ENCODE results near the gene SLC35G1.

Gene SLC35G1

DNA sequence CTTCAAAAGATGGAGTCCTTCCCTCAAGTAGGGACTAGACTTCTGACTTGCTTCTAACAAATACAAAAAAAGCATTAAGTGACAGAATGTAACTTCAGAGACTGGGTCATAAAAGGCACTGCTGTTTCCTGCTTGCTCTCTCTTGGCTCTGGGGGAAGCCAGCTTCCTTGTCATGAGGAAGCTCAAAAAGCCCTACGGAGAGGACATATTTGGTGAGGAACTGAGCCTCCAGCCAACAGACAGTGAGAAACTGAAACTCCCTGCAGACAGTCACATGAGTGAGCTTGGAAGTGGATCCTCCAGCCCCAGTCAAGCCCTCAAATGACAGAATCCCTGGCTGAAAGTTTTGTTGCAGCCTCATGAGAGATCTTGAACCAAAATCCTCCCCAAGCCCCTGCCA, 26.3 kb upstream of the SLC35G1 start:
- in situ Hi-C loops (cut with MboI; ENCODE audit: low pct_unique_long_range_greater_than_20kb, low sequenced_read_pairs, unreplicated experiment): no loop called here
- TF ChIP-seq, protein P1, sequence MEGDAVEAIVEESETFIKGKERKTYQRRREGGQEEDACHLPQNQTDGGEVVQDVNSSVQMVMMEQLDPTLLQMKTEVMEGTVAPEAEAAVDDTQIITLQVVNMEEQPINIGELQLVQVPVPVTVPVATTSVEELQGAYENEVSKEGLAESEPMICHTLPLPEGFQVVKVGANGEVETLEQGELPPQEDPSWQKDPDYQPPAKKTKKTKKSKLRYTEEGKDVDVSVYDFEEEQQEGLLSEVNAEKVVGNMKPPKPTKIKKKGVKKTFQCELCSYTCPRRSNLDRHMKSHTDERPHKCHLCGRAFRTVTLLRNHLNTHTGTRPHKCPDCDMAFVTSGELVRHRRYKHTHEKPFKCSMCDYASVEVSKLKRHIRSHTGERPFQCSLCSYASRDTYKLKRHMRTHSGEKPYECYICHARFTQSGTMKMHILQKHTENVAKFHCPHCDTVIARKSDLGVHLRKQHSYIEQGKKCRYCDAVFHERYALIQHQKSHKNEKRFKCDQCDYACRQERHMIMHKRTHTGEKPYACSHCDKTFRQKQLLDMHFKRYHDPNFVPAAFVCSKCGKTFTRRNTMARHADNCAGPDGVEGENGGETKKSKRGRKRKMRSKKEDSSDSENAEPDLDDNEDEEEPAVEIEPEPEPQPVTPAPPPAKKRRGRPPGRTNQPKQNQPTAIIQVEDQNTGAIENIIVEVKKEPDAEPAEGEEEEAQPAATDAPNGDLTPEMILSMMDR (IDR thresholded peaks at IDR 0.05; ENCODE audit: extremely low read depth, insufficient read depth, missing control alignments): no peak
- no peak for DNase-seq (ENCODE audit: low spot score)

DNA sequence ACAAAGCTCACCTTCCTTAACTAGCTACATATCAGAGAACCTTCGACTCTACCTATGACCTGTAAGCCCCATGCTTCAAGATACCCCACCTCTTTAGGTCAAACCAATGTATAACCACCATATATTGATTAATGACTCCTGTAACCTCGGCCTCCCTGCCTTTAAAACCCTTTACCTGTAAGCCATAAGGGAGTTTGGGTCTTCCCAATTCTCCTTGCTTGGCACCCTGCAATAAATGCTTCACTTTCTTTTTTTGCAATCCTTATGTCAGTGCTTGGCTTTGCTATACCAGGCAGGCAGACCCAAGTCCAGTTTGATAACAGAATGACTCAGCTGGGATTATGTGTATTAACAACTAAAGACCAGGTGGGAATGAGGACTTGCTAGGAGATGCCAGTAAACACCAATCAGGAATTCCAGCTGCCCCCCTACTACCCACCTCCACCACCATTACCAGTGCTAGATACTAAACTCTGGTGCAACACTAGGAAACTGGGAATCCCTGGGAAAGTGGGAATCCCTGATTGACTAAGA, 22.0 kb upstream of the SLC35G1 start:
- TF ChIP-seq, protein P1 (IDR thresholded peaks at IDR 0.05; ENCODE audit: extremely low read depth, insufficient read depth, missing control alignments): no peak
- in situ Hi-C loops (cut with MboI; ENCODE audit: low pct_unique_long_range_greater_than_20kb, low sequenced_read_pairs, unreplicated experiment): no loop called here
- DNase-seq (ENCODE audit: low spot score): no peak

DNA sequence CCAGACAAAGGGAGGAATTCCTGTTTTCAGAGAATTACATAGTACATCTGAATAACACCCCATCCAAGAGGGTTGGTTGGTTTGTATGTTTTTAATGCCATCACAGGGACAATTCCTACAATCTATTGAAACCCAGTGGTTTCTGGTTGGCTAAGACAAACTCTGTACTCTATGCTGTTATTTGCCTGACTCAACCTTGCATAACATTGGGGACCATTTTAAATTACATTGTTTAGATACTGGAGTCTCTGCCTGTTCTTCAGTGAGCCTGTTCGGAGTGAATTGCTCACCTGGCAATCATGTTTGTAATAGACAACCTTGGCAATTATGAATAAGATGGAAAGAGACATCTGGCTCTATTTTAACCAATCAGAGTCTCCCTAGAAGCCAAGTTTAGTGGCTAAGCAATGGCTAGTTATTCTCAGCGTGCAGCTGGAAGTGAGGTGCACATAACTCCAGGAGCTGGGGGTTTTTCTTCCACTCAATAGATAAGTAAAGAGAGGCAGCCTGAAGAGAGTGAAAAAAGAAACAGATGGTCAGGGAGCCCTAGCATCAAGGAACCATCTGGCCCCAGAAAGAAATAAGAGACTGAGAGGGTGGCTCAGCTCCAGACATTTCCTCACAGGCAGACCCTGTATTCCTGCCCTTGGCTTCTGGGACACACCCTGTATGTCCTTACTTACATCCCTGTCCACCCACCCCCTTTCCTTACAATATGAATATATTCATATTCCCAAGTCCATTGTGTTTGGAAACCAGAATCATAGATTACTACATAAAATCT, 21.2 kb upstream of the SLC35G1 start:
- in situ Hi-C loops (cut with MboI; ENCODE audit: low pct_unique_long_range_greater_than_20kb, low sequenced_read_pairs, unreplicated experiment): no loop called here
- TF ChIP-seq, protein P1 (IDR thresholded peaks at IDR 0.05; ENCODE audit: extremely low read depth, insufficient read depth, missing control alignments): no peak
- DNase-seq (ENCODE audit: low spot score): no peak

DNA sequence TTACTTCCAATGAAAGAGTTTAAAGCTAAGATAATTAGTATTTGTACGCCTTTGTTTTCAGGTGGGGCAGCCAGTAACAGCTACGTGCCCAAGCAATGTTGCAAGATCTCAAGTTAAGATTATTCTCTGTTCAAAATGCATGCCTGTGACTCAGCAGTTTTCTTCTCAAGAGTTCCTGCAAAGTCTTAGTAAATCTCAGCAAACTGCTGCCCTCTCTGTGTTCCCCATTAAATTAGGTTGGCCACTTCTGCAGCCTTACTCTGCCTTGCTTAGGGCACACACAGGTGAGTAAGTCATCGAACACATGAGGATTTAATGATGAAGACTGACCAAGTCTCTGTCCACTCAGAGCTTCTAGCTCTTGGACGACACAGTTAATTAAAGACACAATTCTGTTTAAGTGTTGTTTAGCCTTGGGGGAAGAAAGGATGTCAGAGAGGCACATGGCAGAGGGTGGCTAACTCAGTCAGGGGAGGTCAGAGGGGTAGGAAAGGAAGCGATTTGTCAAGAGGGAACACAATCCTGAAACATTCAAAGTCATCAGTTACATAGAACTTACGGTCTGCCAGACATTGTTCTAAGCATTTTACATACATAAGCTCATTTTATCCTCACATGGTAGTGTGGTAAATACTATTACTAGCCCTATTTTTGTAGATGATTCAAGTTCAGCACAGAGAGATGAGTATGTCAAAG, 20.2 kb upstream of the SLC35G1 start:
- no peak for DNase-seq (ENCODE audit: low spot score)
- in situ Hi-C loops (cut with MboI; ENCODE audit: low pct_unique_long_range_greater_than_20kb, low sequenced_read_pairs, unreplicated experiment): no loop called here
- TF ChIP-seq, protein P1 (IDR thresholded peaks at IDR 0.05; ENCODE audit: extremely low read depth, insufficient read depth, missing control alignments): no peak

DNA sequence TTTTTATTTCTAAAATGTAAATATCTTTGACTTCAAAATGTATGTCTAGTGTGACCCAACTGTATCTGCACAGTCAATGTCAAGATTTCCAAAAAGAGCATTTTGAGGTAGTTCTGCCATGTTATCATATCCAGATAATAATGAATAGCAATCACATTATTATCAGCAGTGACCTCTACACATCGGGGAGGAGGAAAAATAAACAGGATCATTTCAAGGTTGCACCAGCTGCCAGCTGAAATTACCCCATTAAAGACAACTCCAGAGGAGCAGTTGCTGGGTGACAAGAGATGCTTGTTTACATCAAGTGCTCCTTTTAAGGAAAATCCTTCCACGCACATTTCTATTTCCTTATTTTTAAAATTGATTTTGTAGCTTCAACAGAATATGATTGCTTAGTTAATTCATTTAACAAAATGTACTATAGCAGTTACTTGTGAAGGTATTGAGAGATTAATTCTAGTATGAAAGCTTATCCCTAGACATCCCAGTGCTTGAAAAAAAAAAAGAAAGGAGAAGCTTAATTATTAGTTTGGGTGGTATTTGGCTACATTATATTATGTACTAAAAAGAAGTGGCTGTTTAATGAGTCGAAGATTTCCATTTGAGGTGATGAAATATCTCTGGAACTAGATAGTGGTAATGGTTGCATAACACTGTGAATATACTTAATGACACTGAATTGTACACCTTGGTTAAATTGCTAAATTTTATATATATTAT, 19.3 kb upstream of the SLC35G1 start:
- no peak for DNase-seq (ENCODE audit: low spot score)
- in situ Hi-C loops (cut with MboI; ENCODE audit: low pct_unique_long_range_greater_than_20kb, low sequenced_read_pairs, unreplicated experiment): no loop called here
- TF ChIP-seq, protein P1 (IDR thresholded peaks at IDR 0.05; ENCODE audit: extremely low read depth, insufficient read depth, missing control alignments): no peak

DNA sequence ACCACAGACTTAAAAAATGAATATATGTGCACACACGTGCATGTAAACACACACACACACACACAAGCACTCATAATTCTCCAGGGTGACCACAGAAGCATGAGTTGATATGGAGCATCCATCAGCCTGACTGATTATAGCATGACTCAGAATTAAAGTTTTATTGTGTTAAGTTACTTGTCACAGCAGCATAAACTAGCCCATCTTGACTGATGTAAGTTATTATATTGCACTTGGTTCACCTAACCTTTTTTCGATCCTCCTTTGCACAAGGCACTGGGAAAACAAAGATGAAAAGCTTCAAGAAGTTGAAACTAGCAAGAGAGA, 18.8 kb upstream of the SLC35G1 start:
- TF ChIP-seq, protein P1 (IDR thresholded peaks at IDR 0.05; ENCODE audit: extremely low read depth, insufficient read depth, missing control alignments): no peak
- no peak for DNase-seq (ENCODE audit: low spot score)
- in situ Hi-C loops (cut with MboI; ENCODE audit: low pct_unique_long_range_greater_than_20kb, low sequenced_read_pairs, unreplicated experiment): no loop called here

Measured in GM13977 (cell line).